Stimulated activated CD4-positive, alpha-beta T cell treated with anti-CD3 and anti-CD28 coated beads, Interleukin-15, amount 100 ng/mL, for 1 hour (primary cell): ENCODE measurements around the gene NRDC.
"Not testable (repeated sequence)": the region's sequence is repeated elsewhere in the genome, so short reads cannot be mapped to it uniquely, and the experiment has no call there.

ENCODE experiments used
- DNase-seq, 2 donors: peaks; one replicate each; pipeline ENCODE4 v3.0.0-alpha.2; 2020; ENCODE audit warnings: low read depth in 1 of 2, low spot score in 1 of 2

The NRDC gene

DNA sequence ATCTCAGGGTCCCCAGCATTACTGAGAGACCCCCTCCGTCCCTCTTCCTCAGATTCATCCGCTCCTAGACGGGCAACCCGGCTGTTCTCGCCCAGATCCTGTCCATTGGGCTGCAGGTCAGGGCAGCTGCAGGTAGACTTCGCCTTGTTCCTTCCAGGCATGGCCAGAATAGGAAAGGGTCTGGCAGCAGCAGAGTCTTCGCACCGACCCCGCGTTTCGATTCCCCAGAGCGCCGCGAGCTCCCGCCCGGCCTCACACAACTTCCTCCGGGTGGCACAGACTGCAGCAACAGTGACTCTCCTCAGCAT, 265 bp downstream of the NRDC start:
- DNase-seq: no peak

DNA sequence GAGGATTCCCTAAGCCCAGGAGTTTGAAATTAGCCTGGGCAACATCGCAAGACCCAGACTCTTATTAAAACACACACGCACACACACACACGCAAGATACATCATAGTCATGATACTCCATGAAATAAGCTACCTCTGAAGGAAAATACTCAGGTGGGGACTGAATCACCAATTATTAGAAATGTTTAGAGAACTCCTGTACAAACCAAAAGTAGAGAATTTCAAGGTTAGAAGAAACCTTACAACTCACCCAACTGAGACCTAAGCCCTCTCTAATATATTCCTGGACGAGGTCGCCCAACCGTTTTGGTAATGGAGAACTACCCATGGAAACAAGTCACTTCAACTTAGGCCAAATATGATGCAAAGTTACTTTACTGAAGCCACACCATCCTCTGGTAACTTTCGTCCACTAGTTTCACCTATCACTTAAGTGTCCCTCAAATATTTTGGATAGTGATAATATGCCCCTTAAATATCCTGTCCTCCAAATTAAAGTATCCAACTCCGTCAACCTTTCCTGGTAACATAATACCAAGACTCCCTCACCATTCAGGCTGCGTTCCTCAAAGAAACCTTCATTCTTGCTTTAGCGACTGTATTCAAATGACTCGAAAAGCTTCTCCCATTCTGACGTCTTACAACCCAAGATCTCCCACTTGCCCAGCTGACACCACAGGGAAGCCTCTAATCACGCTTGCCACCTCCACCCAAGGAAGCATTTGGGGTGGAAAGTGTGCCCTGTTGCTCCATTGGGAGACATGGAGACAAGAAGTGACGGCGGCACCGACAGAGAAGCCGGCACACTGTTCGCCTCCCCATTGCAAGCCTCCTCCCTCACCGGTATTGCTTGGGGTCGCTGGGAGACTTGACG, 856 bp downstream of the NRDC start:
- DNase-seq: no peak

DNA sequence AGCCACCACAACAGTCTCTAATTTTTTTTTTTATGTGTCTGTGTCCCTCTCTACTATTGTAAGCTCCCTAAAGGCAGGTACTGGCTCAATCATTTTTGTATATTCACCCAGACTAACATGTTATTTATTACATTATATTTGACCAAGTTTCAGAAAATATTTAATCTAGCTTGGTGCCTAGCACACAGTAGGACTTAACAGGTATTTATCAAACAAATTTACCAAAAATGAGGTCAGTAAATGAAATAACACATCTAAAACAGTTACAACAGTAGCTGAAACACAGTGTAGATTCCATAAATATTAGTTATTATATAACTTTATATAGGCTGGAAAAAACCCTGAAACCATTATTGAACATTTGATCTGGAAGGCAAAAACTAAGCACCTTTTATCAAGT, 2.7 kb downstream of the NRDC start:
- DNase-seq: no peak

DNA sequence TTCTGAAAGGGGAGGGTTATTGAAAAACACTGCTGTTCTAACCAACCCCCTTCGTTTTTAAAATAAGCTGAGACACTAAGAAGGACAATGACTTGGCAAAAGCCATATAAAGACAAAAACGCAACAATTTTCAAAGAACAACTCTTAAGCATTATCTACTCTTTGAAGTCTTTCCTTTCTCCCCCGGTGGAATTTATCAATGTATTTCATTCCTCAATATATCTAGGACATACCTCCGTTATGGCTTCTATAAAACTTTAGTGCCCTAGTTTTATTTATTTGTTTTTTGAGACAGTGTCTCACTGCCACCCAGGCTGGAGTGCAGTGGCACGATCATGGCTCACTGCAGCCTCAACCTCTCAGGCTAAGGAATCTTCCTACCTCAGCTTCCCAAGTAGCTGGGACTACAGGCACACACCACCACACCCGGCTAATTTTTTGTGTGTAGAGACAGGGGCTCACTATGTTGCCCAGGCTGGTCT, 3.2 kb downstream of the NRDC start:
- no peak for DNase-seq

DNA sequence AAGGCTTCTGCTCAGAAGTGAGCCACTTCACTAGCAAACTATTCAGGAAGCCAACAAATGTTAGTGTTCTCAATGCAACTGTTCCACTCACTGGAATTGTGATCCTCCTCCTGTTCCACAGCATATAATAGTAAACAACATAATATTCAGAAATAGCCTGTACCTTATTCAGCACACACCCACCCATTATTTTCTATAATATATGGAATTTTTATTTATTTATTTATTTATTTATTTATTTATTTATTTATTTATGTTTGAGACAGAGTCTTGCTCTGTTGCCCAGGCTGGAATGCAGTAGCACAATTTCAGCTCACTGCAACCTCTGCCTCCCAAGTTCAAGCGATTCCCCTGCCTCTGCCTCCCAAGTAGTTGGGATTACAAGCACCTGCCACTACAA, 5.3 kb downstream of the NRDC start:
- not testable (repeated sequence) for DNase-seq

DNA sequence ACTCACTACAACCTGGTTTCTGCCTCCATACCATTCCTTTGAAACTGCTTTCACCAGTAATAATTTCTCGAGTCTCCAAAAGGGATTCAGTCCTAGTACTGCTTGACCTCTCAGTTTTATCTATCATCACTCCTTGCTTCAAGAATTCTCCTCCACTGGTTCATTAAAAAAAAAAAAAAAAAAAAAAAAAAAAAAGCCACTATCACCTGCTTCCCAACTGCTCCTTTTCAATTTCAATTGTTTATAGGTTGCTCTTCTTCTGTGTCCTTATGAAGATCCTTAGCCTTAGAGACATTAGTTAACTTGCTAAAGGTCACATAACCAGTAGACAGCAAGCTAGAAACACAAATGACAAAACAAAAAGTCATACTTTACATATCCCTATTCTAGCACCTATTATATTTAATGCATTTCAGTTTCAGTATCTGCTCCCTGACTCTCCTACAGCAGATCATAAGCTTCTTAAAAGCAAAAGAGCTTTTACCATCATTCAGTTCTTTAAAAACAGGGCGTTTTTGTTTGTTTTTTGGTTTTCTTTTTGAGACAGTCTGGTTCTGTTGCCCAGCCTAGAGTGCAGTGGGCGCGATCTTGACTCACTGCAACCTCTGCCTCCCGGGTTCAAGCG, 7.1 kb downstream of the NRDC start:
- DNase-seq: no peak

DNA sequence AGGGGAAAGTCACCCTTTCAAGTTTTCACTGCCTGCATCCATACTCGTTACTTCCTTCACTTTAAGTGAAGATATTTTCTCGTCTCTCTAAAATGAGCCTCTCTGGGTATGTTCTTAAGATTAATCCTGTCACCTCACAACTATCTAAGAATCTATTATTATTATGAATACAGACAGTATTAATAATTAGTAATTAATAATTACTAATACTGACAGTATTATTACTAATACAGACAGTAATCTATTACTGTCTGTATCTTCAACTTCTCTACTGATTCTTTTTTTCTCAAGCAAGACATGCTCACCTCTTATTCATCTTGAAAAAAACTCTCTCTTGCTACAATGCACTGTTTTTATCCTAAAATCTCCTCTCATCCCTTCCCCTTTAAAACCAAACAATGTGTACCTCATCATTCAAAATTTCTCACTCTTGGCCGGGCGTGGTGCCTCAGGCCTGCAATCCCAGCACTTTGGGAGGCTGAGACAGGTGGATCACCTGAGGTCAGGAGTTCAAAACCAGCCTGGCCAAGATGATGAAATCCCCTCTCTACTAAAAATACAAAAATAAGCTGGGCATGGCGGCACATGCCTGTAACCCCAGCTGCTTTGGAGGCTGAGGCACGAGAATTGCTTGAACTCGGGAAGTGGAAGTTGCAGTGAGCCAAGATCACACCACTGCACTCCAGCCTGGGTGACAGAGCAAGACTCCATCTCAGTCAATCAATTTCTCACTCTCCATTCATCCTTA, 7.8 kb downstream of the NRDC start:
- no peak for DNase-seq

DNA sequence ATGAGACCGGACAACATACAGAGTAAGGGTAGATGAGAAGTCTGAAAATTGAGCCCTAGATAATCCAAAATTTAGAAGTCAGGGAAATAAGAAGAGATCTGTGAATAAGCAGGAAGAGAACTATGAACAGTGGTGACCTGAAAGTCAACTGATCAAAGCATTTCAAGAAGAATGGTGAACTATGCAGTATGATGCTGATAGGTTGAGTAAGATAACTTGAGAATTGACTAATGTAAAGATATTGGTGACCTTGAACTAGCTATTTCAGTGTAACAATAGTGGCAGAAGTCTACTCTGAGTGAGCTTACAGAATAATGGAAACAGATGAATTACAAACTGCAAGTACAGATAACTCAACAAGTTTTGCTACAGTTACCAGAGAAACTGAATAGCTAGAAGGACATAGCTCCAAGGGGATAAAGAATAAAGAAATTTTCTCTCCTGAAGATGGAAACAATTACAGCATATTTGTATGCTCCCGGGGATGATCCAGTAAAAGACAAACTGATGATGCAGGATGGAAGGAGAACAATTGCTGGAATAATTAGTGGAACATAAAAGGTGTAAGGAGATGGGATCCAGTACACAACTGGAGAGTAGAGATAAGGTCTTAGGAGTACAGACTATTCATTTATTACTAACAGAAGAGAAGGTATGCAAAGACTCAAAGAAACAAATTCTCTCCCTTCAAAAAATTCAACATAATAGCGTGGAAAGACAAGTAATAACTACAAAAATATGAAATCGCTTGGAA, 10.9 kb downstream of the NRDC start:
- no peak for DNase-seq

DNA sequence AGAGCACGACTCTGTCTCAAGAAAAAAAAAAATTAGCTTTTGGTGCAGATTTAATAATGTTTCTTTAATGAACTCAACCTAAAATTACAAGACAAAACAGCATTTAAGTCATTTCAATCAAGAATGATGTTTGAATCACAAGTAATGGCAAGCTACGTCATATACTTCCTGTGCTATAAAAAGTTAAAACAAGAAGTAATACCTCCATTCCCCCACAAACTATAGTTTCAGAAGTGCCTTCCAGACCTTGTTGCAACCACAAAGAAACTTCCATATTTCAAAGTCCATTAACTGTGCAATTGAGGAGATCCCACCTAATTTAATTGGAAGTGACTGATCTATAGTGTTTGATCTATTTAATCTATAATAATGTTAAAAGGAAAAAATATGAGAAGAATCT, 15.1 kb downstream of the NRDC start:
- DNase-seq: no peak

DNA sequence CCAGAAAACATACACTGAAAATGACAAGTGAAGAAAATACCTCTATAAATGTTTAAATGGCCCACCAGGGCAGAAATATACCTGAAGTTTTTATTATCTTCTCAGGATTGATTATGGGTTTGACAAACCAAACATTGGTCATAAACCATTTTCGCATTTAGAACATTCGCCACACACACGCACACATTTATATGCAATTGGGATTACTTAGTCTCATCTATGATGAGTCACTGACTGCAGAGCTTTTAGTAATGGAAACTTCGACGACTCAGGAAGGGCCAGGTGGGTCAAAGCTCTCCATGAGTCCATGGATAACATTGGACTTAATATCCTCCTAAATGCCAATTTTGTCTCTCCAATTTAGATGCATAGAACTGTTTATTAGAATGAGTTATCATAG, 16.9 kb downstream of the NRDC start:
- DNase-seq: no peak

DNA sequence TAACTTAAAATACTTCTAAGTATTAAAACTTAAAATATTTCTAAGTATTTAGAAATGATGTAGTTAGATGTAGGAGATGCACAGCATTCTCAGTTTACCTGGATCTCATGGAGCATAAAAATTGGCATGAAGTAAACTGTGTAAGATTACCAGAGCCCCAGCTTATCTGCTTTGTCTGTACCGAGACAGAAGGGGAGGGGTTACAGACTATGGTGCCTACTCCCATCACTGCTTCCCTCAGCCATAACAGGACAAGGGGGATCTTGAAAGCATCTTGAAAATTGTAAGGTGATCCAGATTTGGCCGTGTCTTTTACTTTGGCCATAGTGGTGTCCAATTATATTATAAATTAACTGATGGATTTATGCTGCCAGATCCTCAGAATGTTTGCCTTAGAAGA, 18.8 kb downstream of the NRDC start:
- DNase-seq: no peak

DNA sequence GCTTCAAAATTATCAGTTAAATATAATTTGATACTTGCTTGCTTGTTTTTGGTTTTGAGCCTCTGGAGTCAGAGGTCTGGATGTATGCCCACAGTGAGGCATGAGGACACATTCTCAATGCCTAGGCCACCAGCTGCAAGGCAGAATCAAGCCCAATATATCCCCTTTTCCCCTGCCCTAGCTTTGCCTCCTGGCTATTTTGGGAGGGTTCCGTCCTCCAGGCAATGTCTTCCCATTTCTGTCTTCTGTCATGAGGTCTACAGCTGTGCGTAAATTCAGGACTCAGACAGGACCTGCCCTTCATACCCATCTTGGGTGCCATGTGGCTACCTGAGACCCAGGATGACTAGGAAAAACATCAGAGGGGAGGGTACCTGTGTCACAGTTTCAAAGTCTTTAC, 19.2 kb downstream of the NRDC start:
- no peak for DNase-seq

DNA sequence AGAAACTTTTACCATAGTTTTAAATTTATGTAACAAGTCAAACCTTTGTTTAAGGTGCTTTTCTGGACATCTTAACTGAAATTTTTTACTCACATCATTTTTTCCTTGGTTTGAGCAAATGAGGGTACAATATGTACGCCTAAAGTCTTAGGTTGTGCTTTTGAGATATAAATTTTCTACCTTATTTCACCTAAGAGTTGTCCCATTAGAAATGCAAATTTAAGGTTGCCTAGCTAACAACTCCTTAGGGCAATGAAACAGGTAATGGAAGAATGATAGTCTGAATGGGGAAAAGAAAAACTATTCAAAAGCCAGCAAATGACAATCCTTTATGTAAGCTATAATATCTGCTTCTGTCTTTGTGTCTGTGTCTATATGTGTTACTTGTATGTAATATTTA, 19.6 kb downstream of the NRDC start:
- no peak for DNase-seq

DNA sequence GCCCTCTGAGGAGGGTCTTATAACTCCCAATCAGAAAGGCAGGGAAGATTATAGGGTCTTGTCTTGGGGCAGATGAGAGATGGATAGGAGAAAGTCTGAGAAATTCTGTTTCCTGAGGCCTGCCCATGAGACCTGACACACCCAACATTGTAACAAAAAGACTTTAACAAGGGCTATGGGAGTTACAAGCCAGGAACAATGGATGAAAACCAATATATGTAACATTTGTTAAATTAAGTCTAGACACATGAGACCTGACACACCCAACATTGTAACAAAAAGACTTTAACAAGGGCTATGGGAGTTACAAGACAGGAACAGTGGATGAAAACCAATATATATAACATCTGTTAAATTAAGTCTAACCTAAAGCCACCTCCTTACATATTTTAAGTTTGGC, 21.8 kb downstream of the NRDC start:
- no peak for DNase-seq

DNA sequence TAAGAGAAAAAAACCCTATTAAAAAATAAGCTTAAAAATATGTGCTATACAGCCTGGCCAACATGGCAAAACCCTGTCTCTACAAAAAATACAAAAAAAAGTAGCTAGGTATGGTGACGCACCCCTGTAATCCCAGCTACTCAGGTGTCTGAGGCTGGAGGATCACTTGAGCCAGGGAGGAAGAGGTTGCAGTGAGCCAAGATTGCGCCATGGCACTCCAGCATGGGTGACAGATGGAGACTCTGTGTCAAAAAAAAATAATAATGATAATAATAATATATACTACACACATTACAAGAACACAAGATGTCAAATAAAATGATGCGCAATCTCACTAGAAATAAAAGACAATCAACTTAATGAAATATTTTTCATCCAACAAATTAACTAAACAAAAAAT, 22.9 kb downstream of the NRDC start:
- DNase-seq: no peak

DNA sequence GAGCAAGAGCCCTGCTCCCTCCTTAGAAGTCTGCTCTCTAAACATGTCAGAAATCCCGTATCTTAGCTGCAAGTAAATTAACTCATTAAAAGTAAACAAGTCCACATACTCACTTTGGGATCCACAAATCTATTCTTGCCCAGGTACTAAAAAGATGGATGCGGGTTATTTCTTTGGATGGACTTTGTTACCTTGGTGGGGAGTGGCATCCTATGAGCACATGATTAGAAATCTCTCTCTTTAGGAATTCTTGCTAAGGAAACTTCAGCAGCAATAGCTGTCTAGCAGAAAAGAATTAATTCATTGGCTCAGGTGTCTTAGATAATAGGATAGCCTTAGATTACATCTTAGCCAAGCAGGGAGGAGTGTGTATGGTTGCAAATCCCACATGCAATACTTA, 25.2 kb downstream of the NRDC start:
- DNase-seq: no peak

DNA sequence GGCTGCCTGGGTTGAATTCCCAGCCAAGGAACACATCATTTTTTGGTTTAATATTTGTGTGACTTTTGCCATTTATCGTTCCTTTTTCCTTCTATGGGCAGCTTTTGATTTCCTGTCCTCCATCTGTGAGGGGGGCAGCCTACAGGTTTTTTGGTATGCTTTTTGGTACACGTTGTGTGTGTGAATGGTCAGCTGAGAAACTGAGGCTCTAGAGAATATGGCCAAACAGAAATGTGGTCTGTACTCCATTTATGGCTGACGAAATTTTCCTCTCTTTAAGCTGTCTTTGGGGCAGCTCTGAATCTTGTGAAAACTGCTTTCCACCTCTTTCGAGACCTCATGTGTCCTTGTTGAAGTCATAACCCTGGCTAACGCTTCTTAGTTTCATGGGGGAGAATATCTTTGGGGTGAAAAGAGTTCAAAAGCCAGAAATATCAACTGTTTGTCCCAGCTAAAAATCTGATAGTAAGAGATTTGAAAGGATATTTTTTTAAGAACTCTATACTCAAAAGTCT, 26.6 kb downstream of the NRDC start:
- no peak for DNase-seq

DNA sequence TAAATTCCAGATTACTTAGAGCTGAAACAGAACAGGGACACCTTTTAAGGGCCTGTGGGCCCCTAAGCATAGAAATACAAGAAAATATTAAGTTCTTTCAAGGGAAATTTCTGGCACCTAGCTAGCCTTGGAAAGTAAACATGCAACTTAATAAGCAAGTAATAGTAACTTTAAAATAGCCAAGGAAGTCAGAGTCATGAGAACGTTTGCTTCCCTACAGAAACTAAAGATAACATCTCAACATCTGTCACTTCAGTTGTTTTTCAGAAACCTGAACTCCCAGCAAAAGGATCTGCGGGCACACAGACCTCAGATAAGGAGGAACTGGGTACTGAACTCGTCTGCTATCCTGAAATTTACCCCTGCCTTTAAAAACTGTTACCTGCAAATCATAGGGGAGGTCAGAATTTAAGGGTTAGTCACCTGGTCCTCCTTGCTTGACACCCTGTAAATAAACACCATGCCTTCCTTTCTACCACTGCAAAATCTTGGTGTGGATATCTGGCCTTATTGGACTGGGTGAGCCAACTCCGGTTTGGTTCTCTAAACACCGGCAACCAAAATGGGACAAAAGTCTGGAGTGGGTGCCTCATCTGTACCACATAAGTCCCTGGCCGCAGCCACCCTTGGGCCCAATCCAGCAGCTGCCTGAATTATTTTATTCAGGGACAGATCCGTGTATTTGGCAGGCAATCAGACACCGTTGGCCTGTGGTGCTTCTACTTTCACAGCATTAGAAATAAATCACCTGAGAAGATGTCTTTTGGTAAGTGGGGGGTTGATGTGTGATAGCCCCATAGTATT, 27.9 kb downstream of the NRDC start:
- no peak for DNase-seq

DNA sequence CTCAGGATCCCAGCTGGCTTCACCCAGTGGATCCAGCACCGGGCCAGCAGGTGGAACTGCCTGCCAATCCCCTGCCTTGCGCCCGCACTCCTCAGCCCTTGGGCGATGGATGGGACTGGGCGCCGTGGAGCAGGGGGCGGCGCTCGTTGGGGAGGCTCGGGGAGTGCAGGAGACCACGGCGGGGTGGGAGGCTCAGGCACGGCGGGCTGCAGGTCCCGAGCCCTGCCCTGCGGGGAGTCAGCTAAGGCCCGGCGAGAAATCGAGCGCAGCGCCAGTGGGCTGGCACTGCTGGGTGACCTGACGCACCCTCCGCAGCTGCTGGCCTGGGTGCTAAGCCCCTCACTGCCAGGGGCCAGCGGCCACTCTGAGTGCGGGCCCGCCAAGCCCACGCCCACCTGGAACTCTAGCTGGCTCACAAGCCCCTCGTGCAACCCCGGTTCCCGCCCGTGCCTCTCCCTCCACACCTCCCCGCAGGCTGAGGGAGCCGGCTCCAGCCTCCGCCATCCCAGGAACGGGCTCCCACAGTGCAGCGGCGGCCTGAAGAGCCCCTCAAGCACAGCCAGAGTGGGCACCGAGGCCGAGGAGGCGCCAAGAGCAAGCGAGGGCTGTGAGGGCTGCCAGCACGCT, 31.1 kb downstream of the NRDC start:
- DNase-seq: no peak

DNA sequence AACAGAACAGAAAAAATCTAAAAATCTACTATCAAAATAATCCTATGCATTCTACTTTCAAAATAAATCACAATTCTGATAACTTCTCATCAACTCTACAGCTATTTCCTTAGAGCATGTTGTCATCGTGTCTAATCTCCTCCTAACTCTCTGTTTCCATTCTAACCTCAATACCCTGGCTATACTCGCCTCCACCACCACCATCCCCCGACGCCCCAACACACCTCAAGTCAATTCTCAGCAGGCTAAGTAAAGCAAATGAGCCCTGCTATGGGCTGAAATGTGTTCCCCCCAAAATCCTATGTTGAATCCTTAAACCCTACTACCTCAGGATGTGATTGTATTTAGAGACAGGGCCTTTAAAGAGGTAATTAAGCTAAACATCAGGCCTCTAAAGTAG, 34.6 kb downstream of the NRDC start:
- no peak for DNase-seq
